GM19328 (cell line): ENCODE measurements around the gene ADSS2.
"Not testable (repeated sequence)": the region's sequence is repeated elsewhere in the genome, so short reads cannot be mapped to it uniquely, and the experiment has no call there.

ENCODE experiments used
- ATAC-seq: cut with Tn5 transposase; IDR thresholded peaks from one replicate; pipeline ENCODE4 v1.9.1; 2021; ENCODE audit warnings: mild to moderate bottlenecking, moderate library complexity; ENCODE audit not compliant: unreplicated experiment

ADSS2 gene

GRCh38 chr1:244451539-244451950 is at the start of gene ADSS2:
TSS of gene ADSS2 (minus strand) at chr1:244451909. CDS start at chr1:244451817, 92 bp downstream.
- ATAC-seq, result no peak

GRCh38 chr1:244500515-244500914 is 48.8 kb upstream of the ADSS2 start:
- ATAC-seq, result not testable (repeated sequence)

GRCh38 chr1:244499484-244499883 is 47.8 kb upstream of the ADSS2 start:
- not testable (repeated sequence) for ATAC-seq

GRCh38 chr1:244497805-244498204 is 46.1 kb upstream of the ADSS2 start:
- no peak for ATAC-seq

- no peak for ATAC-seq
Measured at GRCh38 chr1:244496186-244496585, 44.5 kb upstream of the ADSS2 start.

GRCh38 chr1:244494653-244495052 is 42.9 kb upstream of the ADSS2 start:
- ATAC-seq, result no peak

DNA sequence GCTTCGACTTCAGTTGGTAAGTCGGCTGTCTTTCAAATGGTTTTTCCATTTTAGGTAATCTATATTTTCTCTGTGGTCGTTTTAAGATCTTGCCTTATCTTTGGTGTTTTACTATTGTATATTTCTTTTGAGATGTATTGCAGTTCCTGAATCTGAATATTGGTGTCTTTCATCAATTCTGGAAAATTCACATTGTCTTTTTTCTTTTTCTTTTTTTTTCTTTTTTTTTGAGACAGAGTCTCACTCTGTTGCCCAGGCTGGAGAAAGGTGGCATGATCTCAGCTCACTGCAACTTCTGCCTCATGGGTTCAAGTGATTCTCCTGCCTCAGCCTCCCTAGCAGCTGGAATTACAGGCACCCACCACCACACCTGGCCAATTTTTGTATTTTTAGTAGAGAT is 33.3 kb upstream of the ADSS2 start:
- not testable (repeated sequence) for ATAC-seq

DNA sequence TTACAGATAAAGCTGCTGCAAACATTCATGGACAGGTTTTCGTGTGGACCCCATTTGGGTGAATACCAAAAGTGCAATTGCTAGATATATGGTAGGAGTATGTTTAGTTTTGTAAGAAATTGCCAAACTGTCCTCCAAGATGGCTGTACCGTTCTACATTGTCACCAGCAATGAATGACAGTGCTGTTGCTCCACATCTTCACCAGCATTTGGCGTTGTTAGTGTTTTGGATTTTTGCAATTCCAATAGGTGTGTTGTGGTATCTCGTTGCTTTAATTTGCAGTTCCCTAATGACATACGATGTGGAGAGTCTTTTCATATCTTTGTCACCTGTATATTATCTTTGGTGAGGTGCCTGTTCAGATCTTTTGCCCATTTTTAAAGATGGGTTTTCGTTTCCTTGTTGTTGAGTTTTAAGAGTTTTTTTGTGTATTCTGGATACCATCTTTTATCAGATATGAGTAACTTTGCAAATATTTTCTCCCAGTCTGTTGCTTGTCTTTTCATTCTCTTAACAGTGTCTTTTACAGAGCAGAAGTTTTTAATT is 21.4 kb upstream of the ADSS2 start:
- ATAC-seq, result no peak

DNA sequence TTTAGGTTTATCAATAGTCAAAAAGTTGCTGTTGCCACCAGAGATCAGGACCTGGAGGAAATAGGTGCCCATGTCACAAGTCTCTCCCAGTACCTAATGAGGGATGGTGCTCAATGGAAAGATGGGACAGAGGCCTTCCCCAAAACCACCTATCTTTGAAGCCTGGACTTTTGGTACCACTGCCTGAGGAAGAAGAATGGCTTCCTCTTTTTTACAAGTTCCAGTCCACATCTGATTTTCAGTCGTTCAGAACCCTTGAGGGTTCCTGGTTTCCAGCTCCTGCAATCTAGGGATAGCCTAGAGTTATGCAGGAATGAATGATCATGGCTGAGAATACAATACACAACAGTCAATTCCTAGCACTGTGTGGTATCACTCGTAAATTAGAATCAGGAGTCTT is 15.0 kb upstream of the ADSS2 start:
- ATAC-seq, result no peak

- peak; percentile 100 for ATAC-seq
Measured at GRCh38 chr1:244461245-244462071, 9.7 kb upstream of the ADSS2 start, which contains the start of gene CATSPERE. TSS of gene CATSPERE (plus strand) at chr1:244461273. CDS start at chr1:244461430, 157 bp downstream.

DNA sequence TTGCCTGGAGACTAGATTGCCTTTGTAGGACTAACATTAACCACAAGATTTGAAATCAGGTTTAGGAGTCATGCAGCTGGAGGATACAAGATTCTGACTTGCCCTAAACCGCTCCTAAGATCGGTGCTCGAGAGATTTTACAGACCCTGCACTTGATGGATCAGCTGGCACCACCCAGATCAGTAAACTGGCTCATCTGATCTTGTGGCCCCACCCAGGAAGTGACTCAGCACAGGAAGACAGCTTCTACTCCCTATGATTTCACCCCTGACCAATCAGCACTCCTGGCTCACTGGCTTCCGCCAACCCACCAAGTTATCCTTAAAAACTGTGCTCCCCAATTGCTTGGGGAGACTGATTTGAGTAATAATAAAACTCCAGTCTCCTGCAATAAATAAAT is 8.5 kb upstream of the ADSS2 start:
- no peak for ATAC-seq

DNA sequence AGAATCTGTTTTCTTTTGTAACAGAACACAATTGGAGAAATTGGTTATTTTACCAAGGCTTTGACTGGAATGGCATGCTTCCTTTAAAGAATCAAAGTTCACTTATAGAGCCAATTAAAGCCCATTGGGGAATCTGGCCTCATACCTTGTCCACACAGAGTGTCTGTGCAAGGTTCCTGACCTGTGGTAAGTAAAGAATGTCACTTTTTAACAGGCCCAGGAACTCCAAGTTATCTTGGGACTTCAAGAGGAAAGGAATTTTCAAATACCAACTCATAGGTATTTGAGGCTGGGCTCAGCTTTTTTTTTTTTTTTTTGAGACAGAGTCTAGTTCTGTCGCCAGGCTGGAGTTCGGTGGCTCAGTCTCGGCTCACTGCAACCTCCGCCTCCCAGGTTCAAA is 7.1 kb upstream of the ADSS2 start:
- ATAC-seq, result no peak

DNA sequence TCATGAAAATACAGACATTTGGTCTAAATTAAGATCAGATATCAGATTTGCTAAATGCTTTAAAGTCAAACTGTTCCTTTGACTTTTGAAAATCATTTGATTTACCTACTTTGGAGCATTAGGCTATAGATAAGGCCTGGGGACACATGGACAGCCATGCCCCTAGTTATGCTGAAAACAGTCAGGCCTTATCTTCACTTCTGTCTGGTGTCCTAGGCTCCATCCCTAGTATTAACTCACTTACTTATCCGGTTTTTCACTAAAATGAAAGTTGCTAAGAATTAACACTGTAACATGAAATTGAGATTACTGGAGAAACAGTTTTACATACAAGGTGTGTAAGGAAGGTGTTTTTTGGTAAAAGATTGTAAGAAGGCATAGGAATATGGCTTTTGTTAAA is 4.9 kb upstream of the ADSS2 start:
- ATAC-seq, result no peak

GRCh38 chr1:244454412-244454811 is 2.7 kb upstream of the ADSS2 start:
- ATAC-seq, result no peak

- ATAC-seq, result peak; percentile 95
Measured at GRCh38 chr1:244451951-244452795, 464 bp upstream of the ADSS2 start.

DNA sequence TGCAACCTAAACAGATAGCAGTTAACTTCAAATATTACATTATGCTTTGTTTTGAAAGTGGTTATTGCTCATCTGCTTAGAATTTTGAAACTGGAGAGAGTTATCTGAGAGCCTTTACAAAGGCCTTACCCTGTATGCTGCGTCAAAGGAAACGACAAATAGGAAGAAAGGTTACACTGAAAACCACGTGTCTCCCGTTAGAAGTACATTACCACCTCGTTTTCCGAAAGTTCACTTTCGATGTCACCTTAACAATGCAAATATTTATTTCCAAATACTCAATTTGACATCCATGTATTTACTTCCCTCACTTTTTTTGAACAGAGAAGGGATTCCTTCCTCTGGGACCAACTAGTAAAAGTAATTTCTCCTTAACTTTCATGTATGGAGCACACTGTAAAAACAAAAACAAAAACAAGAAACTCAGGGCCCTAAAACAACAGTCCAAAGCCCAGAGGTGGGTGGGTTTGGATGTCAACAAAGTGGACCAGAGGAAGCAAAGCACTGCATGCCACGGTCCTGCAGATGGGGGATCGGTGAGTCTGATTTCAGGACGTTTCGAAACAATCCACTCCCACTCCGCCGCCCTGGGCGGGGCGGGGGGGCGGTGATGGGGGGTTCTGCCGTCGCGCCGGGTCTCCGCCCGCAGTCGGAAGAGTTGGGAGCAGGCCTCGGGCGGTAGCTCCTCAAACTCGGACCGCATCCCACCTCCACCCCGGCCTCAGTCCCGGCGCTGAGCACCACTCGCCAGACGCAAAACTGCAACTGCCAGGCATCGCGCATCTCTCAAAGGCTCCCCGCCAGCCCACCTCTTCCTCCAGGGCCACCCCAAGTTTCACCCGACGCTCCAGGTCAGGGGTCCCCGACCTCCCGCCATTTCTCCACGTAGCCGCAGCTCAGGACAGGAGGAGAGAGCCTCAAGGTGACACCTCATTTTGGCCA is 841 bp downstream of the ADSS2 start:
- no peak for ATAC-seq

- no peak for ATAC-seq
Measured at GRCh38 chr1:244449936-244450508, 1.7 kb downstream of the ADSS2 start.

- no peak for ATAC-seq
Measured at GRCh38 chr1:244448279-244449036, 3.3 kb downstream of the ADSS2 start.

DNA sequence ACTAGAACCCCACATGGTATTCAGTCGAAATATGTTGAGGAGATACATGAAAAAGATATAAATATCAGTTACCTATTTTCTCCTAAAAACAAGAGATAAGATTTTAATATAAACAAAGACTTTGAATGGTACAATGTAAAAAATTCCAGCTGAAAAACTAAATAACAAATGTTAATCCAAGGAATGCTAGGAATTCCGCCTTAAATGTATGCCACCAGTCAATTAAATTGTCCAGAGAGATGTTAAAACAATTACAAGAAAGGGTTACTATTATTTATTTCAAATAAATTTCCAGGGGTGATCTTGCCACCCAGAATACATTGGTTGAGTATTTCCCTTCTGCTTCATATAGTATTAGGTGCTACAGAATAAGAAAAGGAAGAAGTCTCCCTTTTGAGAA is 4.2 kb downstream of the ADSS2 start:
- ATAC-seq, result no peak
